GM13977 (cell line): ENCODE measurements around the gene HIC1.

Experiments used
- DNase-seq: peaks from one replicate; pipeline ENCODE4 v3.0.0; 2012; ENCODE audit warnings: low spot score
- CTCF ChIP-seq: IDR thresholded peaks from 2 replicates; pipeline ENCODE4 v1.5.1; 2012; ENCODE audit warnings: mild to moderate bottlenecking, control low read depth; ENCODE audit not compliant: insufficient read depth; ENCODE audit errors: extremely low read depth, missing control alignments
- in situ Hi-C: fragments of 300-500 bp; cut with MboI; formaldehyde crosslinking; loops from one replicate; pipeline ENCODE4 v1.12.0; 2022; ENCODE audit warnings: low sequenced_read_pairs, low pct_unique_long_range_greater_than_20kb, mixed read lengths, inconsistent platforms; ENCODE audit not compliant: unreplicated experiment

Gene HIC1

GRCh38 chr17:2047590-2047989, 7.3 kb upstream of the HIC1 start:
- in situ Hi-C loops: loop anchor here (25.0 kb wide), 1 partner anchor 335 kb away; the partner anchor contains the start of genes TLCD2 and WDR81
- TF ChIP-seq CTCF: no peak
- no peak for DNase-seq

- DNase-seq: no peak
- in situ Hi-C loops: loop anchor here (25.0 kb wide), 1 partner anchor 337 kb away; the partner anchor contains the start of genes TLCD2 and WDR81
- no peak for TF ChIP-seq CTCF
Measured at GRCh38 chr17:2048805-2049204, 6.1 kb upstream of the HIC1 start.

- in situ Hi-C loops: loop anchor here (25.0 kb wide), 1 partner anchor 337 kb away; the partner anchor contains the start of genes TLCD2 and WDR81
- TF ChIP-seq CTCF: no peak
Measured at GRCh38 chr17:2049333-2050299, 5.3 kb upstream of the HIC1 start.

GRCh38 chr17:2050300-2051060, 4.4 kb upstream of the HIC1 start:
- in situ Hi-C loops: no loop called here
- peak; percentile 83 for DNase-seq
- TF ChIP-seq CTCF: no peak

More at GRCh38 chr17:2049333-2050299, 5.3 kb upstream of the HIC1 start:
- DNase-seq: peak; percentile 95

GRCh38 chr17:2051061-2051932, 3.6 kb upstream of the HIC1 start:
- DNase-seq: no peak
- in situ Hi-C loops: no loop called here
- no peak for TF ChIP-seq CTCF
